Measurements from ENCODE around the gene AATF.
"Not testable (repeated sequence)": the region's sequence is repeated elsewhere in the genome, so short reads cannot be mapped to it uniquely, and the experiment has no call there.

The AATF gene

GRCh38 chr17:37052450-37052849, 103.7 kb downstream of the AATF start:
- no peak for DNase-seq

DNA sequence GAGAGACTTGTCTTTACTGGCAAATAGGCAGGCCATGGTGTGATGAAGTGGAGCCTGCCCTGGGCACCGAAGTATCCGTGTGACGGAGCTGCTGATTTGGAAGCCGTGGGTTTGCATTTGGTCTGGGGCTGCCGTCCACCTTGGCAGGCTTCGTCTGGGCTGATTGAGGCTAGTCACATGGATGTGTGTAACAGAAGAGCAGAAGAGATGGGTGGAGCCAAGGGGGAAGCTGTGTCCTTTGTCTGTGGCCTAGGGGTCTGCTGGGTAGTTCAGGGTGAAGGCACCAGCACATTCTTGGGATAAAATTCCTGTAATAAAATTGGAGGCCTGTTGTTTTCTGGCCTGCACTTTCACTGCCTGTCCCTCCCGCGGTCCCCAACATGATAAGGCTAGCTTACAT, 106.1 kb downstream of the AATF start:
- DNase-seq = no peak

GRCh38 chr17:37056622-37057021, 107.9 kb downstream of the AATF start:
- no peak for DNase-seq

DNA sequence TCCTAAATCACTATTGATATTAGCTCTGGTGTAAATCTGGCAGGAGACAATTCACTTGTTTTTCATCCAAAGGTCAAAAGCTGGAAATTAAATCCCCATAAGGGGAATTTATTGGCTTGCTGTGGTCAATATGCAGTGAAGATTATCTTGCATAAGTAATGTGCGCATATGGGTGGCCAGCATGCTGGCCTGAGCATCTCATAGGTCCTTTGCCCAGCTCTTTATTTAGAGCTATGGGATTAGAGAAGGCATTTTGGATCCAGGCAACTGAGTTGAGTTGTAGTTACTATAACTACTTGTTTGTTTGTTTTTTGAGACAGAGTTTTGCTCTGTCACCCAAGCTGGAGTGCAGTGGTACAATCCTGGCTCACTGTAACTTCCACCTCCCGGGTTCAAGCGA, 110.7 kb downstream of the AATF start:
- no peak for DNase-seq

DNA sequence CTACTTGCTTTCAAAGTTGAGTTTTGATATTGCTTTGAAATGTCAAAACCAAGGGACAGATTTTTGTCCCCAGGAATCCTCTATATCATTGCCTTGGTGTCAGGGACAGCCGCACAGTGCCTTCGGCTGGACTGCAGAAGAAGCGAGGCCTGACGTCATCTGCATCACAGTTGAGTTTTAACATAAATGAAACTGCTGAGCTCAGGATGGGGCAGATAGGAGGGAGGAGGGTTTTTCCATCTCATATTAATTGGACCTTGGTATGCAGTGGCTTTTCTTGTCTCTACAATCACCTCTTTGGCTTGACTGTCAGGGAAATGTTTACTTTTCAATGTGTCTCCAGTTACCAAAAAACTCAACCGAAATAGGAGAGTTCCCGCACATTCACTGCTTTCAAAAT, 111.3 kb downstream of the AATF start:
- no peak for DNase-seq

DNA sequence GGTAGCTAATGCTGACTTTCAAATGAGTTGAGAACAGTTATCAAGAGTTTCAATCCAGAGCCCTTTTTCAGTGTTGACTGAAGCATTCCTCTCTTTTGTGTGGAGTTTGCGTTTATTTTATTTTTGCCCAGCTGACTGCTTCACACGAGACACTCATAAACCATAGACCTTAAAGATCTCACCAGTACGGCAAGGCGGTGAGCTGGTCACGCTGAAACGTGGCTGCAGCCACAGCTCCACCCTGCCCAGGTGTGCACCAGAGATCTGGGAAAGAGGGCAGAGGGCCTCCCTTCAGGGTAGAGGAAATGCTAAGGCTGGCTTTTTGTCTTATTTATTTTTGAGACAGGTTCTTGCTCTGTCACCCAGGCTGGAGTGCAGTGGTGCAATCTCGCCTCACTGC, 112.2 kb downstream of the AATF start:
- DNase-seq = no peak

- DNase-seq = peak in 2 of 3 experiments; percentile 14 to 56
Measured at GRCh38 chr17:37062021-37062420, 113.3 kb downstream of the AATF start.

DNA sequence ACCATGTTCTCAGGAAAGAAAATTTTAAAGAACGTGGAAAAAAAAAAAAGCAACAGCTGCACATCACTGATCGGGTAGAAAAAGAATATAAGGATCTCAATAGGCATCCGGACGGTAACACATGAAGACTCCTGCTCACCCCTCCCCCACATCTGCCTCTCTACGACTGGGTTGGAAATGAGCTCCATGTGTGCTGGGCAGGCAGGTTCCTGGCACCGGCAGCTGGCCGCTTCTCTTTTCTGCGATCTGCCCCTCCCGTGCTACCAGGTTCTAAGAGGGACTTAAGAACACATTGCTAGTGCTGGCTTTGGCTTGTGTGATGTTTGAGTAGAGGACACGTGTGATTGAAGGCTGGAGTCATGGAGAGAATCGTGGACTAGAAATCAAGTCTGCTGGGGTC, 115.5 kb downstream of the AATF start:
- no peak for DNase-seq

GRCh38 chr17:37064956-37065355, 116.2 kb downstream of the AATF start:
- DNase-seq = no peak

- no peak for DNase-seq
Measured at GRCh38 chr17:37065486-37066321, 117.0 kb downstream of the AATF start.

DNA sequence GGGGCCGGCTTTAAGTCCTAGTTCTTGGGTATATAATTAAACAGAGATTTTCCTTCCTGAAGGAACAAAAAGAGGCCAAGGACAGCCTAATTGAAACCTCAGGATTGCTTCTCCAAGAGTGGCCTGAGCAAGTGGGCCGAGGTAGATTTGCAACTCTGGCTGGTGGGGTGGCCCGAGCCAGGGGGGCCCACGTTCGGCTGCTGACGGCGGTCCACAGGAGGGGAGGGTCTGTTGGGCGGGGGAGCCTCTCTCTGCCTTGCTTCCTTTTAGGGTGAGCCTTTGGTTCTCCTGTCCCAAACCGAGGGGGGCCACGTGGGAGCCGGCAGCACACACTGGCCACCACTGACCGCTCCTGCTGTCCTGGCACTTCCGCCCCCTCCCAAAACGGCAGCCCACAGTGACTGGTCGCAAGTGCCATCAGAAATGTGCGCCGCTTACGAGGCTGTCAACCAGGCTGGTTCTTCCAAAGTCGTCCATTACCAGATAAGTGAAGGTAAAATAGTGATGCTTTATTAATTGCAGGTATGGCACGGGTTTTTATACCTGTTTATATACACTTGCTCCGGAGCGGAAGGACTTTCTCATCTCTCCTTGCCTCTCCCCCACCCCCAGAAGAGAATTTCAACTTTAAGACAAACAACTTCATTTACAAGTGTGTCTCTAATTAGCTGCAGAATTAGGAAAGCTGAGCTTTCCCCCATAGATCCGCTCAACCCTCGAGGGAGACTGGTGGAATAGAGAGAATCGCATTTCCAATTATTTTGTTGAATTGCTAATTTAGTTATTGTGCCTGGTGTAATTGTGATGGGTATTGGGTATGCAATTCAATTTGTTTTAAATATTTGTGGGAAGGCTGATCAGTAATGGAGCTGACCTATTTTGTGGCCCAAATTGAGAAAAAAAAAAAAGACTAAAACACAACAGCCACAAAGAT, 117.8 kb downstream of the AATF start:
- no peak for DNase-seq

DNA sequence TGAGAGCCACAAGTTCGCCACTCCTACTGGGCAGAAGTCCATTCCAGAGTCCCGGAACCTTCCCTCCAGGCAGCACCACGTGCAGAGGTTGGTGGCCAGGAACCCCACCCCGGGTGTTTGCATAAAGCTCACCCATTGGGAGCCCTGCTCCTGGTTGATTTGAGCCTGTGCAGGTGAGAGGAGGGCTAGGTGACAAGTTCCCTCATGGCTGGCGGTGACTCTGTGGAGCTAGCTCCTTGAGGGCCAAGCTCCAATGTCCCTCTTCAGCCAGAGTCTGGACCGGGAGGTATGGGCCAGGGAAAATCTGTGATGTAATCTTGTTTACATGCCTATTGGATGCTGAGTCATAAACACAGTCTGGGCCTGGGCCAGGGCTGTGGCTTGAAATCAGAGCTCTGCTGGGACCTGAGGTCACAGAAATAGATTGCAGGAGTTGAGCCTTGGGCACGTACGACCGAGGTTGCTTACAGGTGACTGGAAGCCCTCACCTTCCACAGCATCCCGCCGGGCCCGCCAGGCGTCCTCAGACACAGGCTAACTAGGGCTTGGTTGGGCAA, 118.9 kb downstream of the AATF start:
- no peak for DNase-seq

DNA sequence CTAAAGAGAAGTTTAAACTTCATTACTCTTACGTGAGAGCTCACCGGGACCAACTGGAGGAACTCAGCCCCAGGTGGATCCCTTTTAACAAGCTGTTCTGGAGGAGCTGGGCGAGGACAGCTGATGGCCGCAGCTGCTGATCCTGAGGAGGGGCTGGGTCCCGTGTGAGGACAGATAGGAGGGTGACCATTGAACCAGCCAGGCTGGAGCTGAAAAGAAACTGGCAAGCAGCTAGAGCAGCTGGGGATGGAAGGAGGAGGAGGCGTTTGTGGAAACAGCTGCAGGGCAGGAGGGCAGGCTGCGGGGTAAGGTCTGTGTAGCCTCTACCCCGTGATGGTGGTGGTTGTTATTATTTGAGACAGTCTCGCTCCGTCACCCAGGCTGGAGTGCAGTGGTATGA, 119.5 kb downstream of the AATF start:
- no peak for DNase-seq

DNA sequence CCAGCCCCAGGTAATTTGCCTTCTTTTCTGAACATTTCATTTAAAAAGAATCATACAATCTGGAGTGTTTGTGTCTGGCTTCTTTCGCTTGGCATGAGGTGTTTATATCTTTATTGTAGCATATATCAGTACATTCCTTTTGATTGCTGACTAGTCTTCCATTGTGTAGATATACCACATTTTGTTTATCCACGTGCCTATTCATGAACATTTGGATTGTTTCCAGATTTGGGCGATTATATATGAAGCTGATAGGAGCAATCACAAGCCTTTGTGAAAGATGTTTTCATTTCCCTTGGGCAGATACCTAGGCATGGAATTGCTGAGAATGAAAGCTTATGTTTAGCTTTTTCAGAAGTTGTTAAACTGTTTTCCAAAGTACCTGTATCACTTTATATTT, 120.3 kb downstream of the AATF start:
- no peak for DNase-seq

GRCh38 chr17:37073464-37073863, 124.7 kb downstream of the AATF start:
- DNase-seq = not testable (repeated sequence)

- no peak for DNase-seq
Measured at GRCh38 chr17:37079065-37079708, 130.4 kb downstream of the AATF start.

- DNase-seq = no peak
Measured at GRCh38 chr17:37079735-37080134, 131.0 kb downstream of the AATF start.

DNA sequence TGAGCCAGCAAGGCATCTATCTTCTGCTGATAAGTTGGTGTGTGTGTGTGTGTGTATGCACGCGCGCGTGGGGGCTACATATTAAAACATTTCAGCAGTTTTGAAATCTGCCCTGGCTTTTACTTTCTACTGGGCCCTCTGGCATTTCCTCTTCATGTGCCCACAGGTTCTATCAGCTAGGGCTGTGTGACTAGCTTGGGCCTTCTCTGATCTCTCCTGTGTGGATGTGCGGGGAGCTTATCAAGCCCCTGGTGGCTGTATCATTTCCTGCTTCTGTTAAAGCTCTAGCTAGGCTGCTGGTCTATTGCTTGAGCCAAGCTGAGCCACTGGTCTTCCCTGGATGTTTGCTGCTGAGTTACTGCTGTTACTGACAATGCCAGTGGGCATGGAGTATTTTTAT, 132.5 kb downstream of the AATF start:
- no peak for DNase-seq

GRCh38 chr17:37082311-37082860, 133.6 kb downstream of the AATF start:
- DNase-seq = no peak

GRCh38 chr17:37082985-37083384, 134.2 kb downstream of the AATF start:
- no peak for DNase-seq

DNA sequence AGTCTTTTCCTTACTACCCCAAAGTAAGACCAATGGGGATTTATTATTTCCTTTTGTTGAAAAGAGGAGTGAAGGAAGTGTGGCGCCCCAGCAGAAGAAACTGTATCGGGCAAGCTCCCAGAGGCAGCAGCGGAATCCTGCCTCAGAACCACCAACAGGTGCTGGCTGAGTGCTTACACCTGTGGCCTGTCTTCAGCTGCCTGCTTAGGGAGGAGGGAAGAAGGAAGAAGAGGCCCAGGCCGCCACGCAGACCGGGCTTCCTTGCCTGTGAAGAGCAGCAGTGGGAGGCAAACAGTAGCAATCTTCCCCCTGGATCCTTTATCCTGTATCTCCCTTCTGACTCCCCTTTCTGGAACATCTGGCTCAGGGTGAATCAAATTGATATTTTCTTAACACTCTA, 134.7 kb downstream of the AATF start:
- peak in 1 of 3 experiments; percentile 2 for DNase-seq

DNA sequence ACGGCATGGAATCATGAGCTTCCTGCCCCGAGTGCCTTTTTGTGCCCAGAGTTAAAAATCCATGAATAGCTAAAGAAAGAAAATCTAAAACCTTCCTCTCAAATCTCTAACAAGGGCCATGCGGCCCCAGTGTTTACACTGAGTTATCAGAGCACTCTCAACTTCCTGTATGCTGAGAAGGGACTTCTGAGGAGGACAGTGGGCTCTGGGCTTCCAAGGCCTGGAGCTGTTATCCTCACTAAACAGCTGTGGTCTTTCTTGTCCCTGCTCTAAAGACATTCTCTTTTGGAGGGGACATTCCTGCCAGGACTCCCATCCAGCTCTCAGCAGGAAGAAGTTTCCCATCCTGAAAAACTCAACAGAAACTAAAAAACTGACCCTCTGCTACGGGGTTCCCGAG, 135.6 kb downstream of the AATF start:
- DNase-seq = no peak

DNA sequence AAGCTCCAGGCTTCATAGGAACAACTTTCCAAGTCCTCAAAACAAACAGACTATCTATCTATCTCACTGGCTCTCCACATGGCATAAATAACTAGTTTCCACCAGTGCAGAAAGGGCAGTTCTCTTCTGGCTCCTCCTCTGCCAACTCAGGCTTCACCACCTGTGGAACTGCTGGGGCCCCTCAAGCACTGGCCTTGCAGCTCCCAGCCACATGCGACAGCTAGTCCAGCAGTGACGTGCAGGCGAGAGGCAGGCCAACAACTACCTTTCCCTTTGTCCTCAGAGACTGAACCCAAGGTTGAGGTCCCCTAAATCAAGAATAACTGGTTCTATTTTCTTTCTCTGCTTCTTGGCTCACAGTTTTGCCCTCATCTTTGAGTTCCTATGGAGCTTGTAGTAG, 137.6 kb downstream of the AATF start:
- DNase-seq = no peak

Measured in NCI-H1417 (cell line).